ENCODE measurements around the gene OBP2A. TPM values are rescaled to one million over a fixed set of nuclear protein-coding genes. Genes with fewer than 3 reads are reported as not detected.

The OBP2A gene
- polyA plus RNA-seq, 3 donors: not detected

DNA sequence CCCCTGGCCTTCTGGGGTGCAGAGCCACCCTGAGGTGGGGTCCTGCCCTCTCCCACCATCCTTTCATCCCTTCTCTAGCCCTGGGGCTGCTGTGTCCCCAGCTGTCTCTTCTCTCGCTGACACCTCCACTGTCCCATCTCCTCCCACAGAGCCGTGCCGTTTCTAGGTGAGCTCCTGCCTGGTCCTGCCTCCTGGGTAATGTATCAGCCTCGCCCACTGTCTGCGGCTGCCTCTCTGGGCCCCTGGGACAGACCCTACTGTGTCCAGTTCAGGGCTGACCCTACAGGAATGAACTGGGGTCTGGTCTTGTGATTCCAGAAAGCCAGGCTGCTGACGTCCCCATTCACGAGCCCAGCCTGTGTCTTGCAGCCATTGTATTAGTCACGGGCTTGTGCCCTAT lies 19.7 kb downstream of the OBP2A start:
- Histone ChIP-seq H3K36me3 (replicated peaks in 1 of 2; ENCODE audit: control insufficient read depth in 1 of 2, insufficient read depth in 2 of 2, low read length in 2 of 2) (no peaks in the 10 kb centered on the region), H3K4me1 (ENCODE audit: control insufficient read depth in 1 of 2, insufficient read depth in 2 of 2, low read length in 2 of 2) (no peaks in the 10 kb centered on the region), H2AFZ (ENCODE audit: insufficient read depth, low read depth, low read length, poor library complexity, severe bottlenecking) (no peak overlapping the region), H4K20me1 (ENCODE audit: insufficient read depth, low read length) (no peaks in the 10 kb centered on the region), H3K4me3 (replicated peaks in 1 of 3; ENCODE audit: low read depth in 2 of 3, low read length in 3 of 3) (no peak overlapping the region), H3K27me3 (ENCODE audit: control insufficient read depth in 2 of 2, insufficient read depth in 2 of 2, low read length in 2 of 2) (no peaks in the 10 kb centered on the region), H3K9ac (ENCODE audit: insufficient read depth, low read length, poor library complexity, severe bottlenecking) (no peak overlapping the region), H3K79me2 (ENCODE audit: insufficient read depth, low read length) (no peaks in the 10 kb centered on the region), H3K9me3 (replicated peaks in 1 of 2; ENCODE audit: control insufficient read depth in 1 of 2, insufficient read depth in 1 of 2, low read length in 2 of 2) (no peaks in the 10 kb centered on the region), H3K4me2 (replicated peaks; ENCODE audit: extremely low read depth, low read length, poor library complexity, severe bottlenecking) (no peak overlapping the region), H3K27ac (ENCODE audit: low read depth in 1 of 2, low read length in 2 of 2) (no peak overlapping the region)
- TF ChIP-seq, protein P1, sequence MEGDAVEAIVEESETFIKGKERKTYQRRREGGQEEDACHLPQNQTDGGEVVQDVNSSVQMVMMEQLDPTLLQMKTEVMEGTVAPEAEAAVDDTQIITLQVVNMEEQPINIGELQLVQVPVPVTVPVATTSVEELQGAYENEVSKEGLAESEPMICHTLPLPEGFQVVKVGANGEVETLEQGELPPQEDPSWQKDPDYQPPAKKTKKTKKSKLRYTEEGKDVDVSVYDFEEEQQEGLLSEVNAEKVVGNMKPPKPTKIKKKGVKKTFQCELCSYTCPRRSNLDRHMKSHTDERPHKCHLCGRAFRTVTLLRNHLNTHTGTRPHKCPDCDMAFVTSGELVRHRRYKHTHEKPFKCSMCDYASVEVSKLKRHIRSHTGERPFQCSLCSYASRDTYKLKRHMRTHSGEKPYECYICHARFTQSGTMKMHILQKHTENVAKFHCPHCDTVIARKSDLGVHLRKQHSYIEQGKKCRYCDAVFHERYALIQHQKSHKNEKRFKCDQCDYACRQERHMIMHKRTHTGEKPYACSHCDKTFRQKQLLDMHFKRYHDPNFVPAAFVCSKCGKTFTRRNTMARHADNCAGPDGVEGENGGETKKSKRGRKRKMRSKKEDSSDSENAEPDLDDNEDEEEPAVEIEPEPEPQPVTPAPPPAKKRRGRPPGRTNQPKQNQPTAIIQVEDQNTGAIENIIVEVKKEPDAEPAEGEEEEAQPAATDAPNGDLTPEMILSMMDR (IDR thresholded peaks at IDR 0.05): no peak
- no peak for DNase-seq
- Mint-ChIP-seq H3K9me3 (peaks cover 0 to 9% (median 5%) of the 10 kb centered on the region in 7 donors), H3K36me3 (no peaks in the 10 kb centered on the region), H3K4me1 (no peaks in the 10 kb centered on the region), H3K27me3 (ENCODE audit: low read depth in 3 of 3) (peaks cover 1 to 8% (median 6%) of the 10 kb centered on the region in 3 donors), H3K27ac (no peak overlapping the region), H3K4me3 (no peak overlapping the region)
- intact Hi-C loops (cut with micrococcal nuclease): no loop called here
- WGBS (ENCODE audit: insufficient coverage): 81% methylated on average over 8 of the region's 8 CpGs

DNA sequence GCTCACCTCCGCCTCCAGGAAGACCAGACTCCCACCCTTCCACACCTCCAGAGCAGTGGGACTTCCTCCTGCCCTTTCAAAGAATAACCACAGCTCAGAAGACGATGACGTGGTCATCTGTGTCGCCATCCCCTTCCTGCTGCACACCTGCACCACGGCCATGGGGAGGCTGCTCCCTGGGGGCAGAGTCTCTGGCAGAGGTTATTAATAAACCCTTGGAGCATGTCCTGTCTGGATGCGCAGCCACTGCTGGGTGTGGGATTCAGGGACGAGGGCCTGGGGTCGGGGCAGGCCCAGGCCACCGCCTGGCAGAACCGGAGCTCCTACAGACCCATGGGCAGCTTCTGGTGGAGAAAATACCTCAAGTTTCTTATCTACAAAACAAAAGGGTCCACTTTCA lies 20.6 kb downstream of the OBP2A start:
- Mint-ChIP-seq H3K27me3 (ENCODE audit: low read depth in 3 of 3) (peaks cover 0 to 8% (median 6%) of the 10 kb centered on the region in 3 donors), H3K36me3 (no peaks in the 10 kb centered on the region), H3K9me3 (peaks cover 0 to 9% (median 5%) of the 10 kb centered on the region in 7 donors), H3K4me3 (no peak overlapping the region), H3K27ac (no peak overlapping the region), H3K4me1 (no peaks in the 10 kb centered on the region)
- no peaks in the 10 kb centered on the region for H3K27me3 ChIP-seq (ENCODE audit: control insufficient read depth in 2 of 2, insufficient read depth in 2 of 2, low read length in 2 of 2)
- H3K4me2 ChIP-seq (replicated peaks; ENCODE audit: extremely low read depth, low read length, poor library complexity, severe bottlenecking): no peak overlapping the region
- no peaks in the 10 kb centered on the region for H3K79me2 ChIP-seq (ENCODE audit: insufficient read depth, low read length)
- no peak for DNase-seq
- H3K36me3 ChIP-seq (replicated peaks in 1 of 2; ENCODE audit: control insufficient read depth in 1 of 2, insufficient read depth in 2 of 2, low read length in 2 of 2): no peaks in the 10 kb centered on the region
- no peak overlapping the region for H3K4me3 ChIP-seq (replicated peaks in 1 of 3; ENCODE audit: low read depth in 2 of 3, low read length in 3 of 3)
- WGBS (ENCODE audit: insufficient coverage): 82% methylated on average over 4 of the region's 10 CpGs
- TF ChIP-seq, protein P1 (IDR thresholded peaks at IDR 0.05): no peak
- no peak overlapping the region for H2AFZ ChIP-seq (ENCODE audit: insufficient read depth, low read depth, low read length, poor library complexity, severe bottlenecking)
- H3K9me3 ChIP-seq (replicated peaks in 1 of 2; ENCODE audit: control insufficient read depth in 1 of 2, insufficient read depth in 1 of 2, low read length in 2 of 2): no peaks in the 10 kb centered on the region
- no peak overlapping the region for H3K9ac ChIP-seq (ENCODE audit: insufficient read depth, low read length, poor library complexity, severe bottlenecking)
- no peak overlapping the region for H3K27ac ChIP-seq (ENCODE audit: low read depth in 1 of 2, low read length in 2 of 2)
- intact Hi-C loops (cut with micrococcal nuclease): no loop called here
- H3K4me1 ChIP-seq (ENCODE audit: control insufficient read depth in 1 of 2, insufficient read depth in 2 of 2, low read length in 2 of 2): no peaks in the 10 kb centered on the region
- H4K20me1 ChIP-seq (ENCODE audit: insufficient read depth, low read length): no peaks in the 10 kb centered on the region
